HEK293 (cell line): ENCODE results near the gene WDPCP.

Experiments used
- CTCF ChIA-PET: fragments of 350-600 bp; formaldehyde crosslinking; extraction: SDS; loops from one replicate; lab custom pipeline; 2021; ENCODE audit warnings: antibody characterized with exemption; lab: Yijun Ruan, JAX
- POLR2A ChIA-PET: fragments of 300-600 bp; formaldehyde crosslinking; extraction: SDS; loops from one replicate; lab custom pipeline; 2020; ENCODE audit warnings: antibody characterized with exemption, inconsistent platforms; lab: Yijun Ruan, JAX
- H3K27ac ChIP-seq: fragments of 200-500 bp; sonication (Bioruptor generic); 2 replicates; pipeline ENCODE4 v1.5.1; 2014; ENCODE audit warnings: low read depth, low read length, control low read depth, inconsistent platforms; ENCODE audit errors: extremely low read depth
- H3K36me3 ChIP-seq, 2 experiments: fragments of 200-500 bp in 1 of 2; sonication (Bioruptor generic) in 1 of 2; 1 replicate in 1 of 2; 2 replicates in 1 of 2; pipeline ENCODE4 v1.5.1; 2014 to 2017; ENCODE audit warnings: inconsistent platforms in 2 of 2, low read length in 2 of 2; ENCODE audit not compliant: control insufficient read depth in 2 of 2, insufficient read depth in 1 of 2
- H3K4me1 ChIP-seq: fragments of 200-500 bp; sonication (Bioruptor generic); 2 replicates; pipeline ENCODE4 v1.5.1; 2014; ENCODE audit warnings: mild to moderate bottlenecking, low read length, inconsistent platforms; ENCODE audit not compliant: control insufficient read depth, insufficient read depth
- H3K4me3 ChIP-seq: 2 replicates; pipeline ENCODE4 v1.5.1; 2011; ENCODE audit warnings: low read depth, mild to moderate bottlenecking, control low read depth, low read length, moderate library complexity
- H3K9me3 ChIP-seq: fragments of 200-500 bp; sonication (Bioruptor generic); 2 replicates; pipeline ENCODE4 v1.5.1; 2014; ENCODE audit warnings: low read depth, low read length, inconsistent platforms; ENCODE audit not compliant: control insufficient read depth, insufficient read depth
- ATF2 ChIP-seq: fragments of 450-650 bp; formaldehyde crosslinking; IDR thresholded peaks from 2 replicates; pipeline ENCODE4 v1.5.1; 2016; ENCODE audit warnings: missing biosample characterization, missing genetic modification characterization, low read depth
- BCL6B ChIP-seq: fragments of 450-650 bp; formaldehyde crosslinking; IDR thresholded peaks from 2 replicates; pipeline ENCODE4 v1.5.1; 2017; ENCODE audit warnings: missing biosample characterization, missing genetic modification characterization
- GLI2 ChIP-seq: fragments of 450-650 bp; formaldehyde crosslinking; IDR thresholded peaks from 2 replicates; pipeline ENCODE4; 2017; ENCODE audit warnings: missing biosample characterization, missing genetic modification characterization, low read depth, borderline replicate concordance
- KLF9 ChIP-seq: fragments of 450-650 bp; formaldehyde crosslinking; IDR thresholded peaks from 2 replicates; pipeline ENCODE4 v1.5.1; 2016; ENCODE audit warnings: missing biosample characterization, missing genetic modification characterization, low read depth
- SP7 ChIP-seq: fragments of 450-650 bp; formaldehyde crosslinking; IDR thresholded peaks from 2 replicates; pipeline ENCODE4 v1.5.1; 2016; ENCODE audit warnings: missing biosample characterization, missing genetic modification characterization
- ZBTB1 ChIP-seq: fragments of 450-650 bp; formaldehyde crosslinking; IDR thresholded peaks from 2 replicates; pipeline ENCODE4 v1.5.1; 2016; ENCODE audit warnings: missing biosample characterization, missing genetic modification characterization
- ZNF16 ChIP-seq: fragments of 450-650 bp; formaldehyde crosslinking; IDR thresholded peaks from 2 replicates; pipeline ENCODE4 v1.5.1; 2016; ENCODE audit warnings: low read depth, missing biosample characterization, missing genetic modification characterization
- ZNF302 ChIP-seq: fragments of 450-650 bp; formaldehyde crosslinking; IDR thresholded peaks from 2 replicates; pipeline ENCODE4 v1.5.1; 2016; ENCODE audit warnings: missing biosample characterization, missing genetic modification characterization, low read depth
- ZNF311 ChIP-seq: fragments of 450-650 bp; formaldehyde crosslinking; IDR thresholded peaks from 2 replicates; pipeline ENCODE4 v1.5.1; 2017; ENCODE audit warnings: missing biosample characterization, missing genetic modification characterization, borderline replicate concordance
- ZNF324 ChIP-seq: fragments of 450-650 bp; formaldehyde crosslinking; IDR thresholded peaks from 2 replicates; pipeline ENCODE4 v1.5.1; 2016; ENCODE audit warnings: missing biosample characterization, missing genetic modification characterization
- ZNF391 ChIP-seq: fragments of 450-650 bp; formaldehyde crosslinking; IDR thresholded peaks from 2 replicates; pipeline ENCODE4 v1.5.1; 2016; ENCODE audit warnings: low read depth, missing biosample characterization, missing genetic modification characterization, borderline replicate concordance
- ZNF488 ChIP-seq: fragments of 450-650 bp; formaldehyde crosslinking; IDR thresholded peaks from 2 replicates; pipeline ENCODE4 v1.5.1; 2016; ENCODE audit warnings: missing biosample characterization, missing genetic modification characterization
- ZNF521 ChIP-seq: fragments of 450-650 bp; formaldehyde crosslinking; IDR thresholded peaks from 2 replicates; pipeline ENCODE4 v1.5.1; 2017; ENCODE audit warnings: missing biosample characterization, mild to moderate bottlenecking, missing genetic modification characterization
- ZNF530 ChIP-seq: fragments of 450-650 bp; formaldehyde crosslinking; IDR thresholded peaks from 2 replicates; pipeline ENCODE4 v1.5.1; 2016; ENCODE audit warnings: low read depth, missing biosample characterization, missing genetic modification characterization
- ZNF544 ChIP-seq: fragments of 450-650 bp; formaldehyde crosslinking; IDR thresholded peaks from 2 replicates; pipeline ENCODE4 v1.5.0; 2017; ENCODE audit warnings: missing biosample characterization, missing genetic modification characterization
- ZNF548 ChIP-seq: fragments of 450-650 bp; formaldehyde crosslinking; IDR thresholded peaks from 2 replicates; pipeline ENCODE4 v1.5.1; 2016; ENCODE audit warnings: missing biosample characterization, missing genetic modification characterization
- ZNF585B ChIP-seq: fragments of 450-650 bp; formaldehyde crosslinking; IDR thresholded peaks from 2 replicates; pipeline ENCODE4 v1.5.1; 2016; ENCODE audit warnings: missing biosample characterization, missing genetic modification characterization
- ZNF624 ChIP-seq: fragments of 450-650 bp; formaldehyde crosslinking; IDR thresholded peaks from 2 replicates; pipeline ENCODE4 v1.5.1; 2017; ENCODE audit warnings: missing biosample characterization, missing genetic modification characterization
- ZNF677 ChIP-seq: fragments of 450-650 bp; IDR thresholded peaks from 2 replicates; pipeline ENCODE4 v1.5.0; 2018; ENCODE audit warnings: missing biosample characterization, mild to moderate bottlenecking, missing genetic modification characterization, moderate library complexity
- ZNF704 ChIP-seq: fragments of 450-650 bp; formaldehyde crosslinking; IDR thresholded peaks from 2 replicates; pipeline ENCODE4 v1.5.1; 2016; ENCODE audit warnings: missing biosample characterization, missing genetic modification characterization
- ZSCAN16 ChIP-seq: fragments of 450-650 bp; formaldehyde crosslinking; IDR thresholded peaks from 2 replicates; pipeline ENCODE4 v1.5.1; 2016; ENCODE audit warnings: missing biosample characterization, missing genetic modification characterization
- ZSCAN18 ChIP-seq: fragments of 450-650 bp; formaldehyde crosslinking; IDR thresholded peaks from 2 replicates; pipeline ENCODE4 v1.5.1; 2016; ENCODE audit warnings: missing biosample characterization, missing genetic modification characterization
- ZSCAN4 ChIP-seq: fragments of 450-650 bp; formaldehyde crosslinking; IDR thresholded peaks from 2 replicates; pipeline ENCODE4 v1.5.1; 2017; ENCODE audit warnings: missing biosample characterization, missing genetic modification characterization

Gene WDPCP

GRCh38 chr2:63378589-63378988, 209.7 kb downstream of the WDPCP start (continued):
- TF ChIP-seq ZNF324 (no peak), ZNF311 (no peak), ZSCAN16 (tag by site-specific recombination) (no peak), ZNF624 (tag by site-specific recombination) (no peak), GLI2 (no peak), ZNF488 (no peak)
- TF ChIP-seq, all 188 proteins: peak for 0

GRCh38 chr2:63374341-63374740, 213.9 kb downstream of the WDPCP start:
- no peaks in the 10 kb centered on the region for H3K36me3 ChIP-seq
- H3K9me3 ChIP-seq = no peaks in the 10 kb centered on the region
- POLR2A ChIA-PET = no interaction called here
- H3K4me1 ChIP-seq = no peaks in the 10 kb centered on the region
- TF ChIP-seq ZSCAN18 (tag by site-specific recombination) (no peak), ZNF548 (tag by site-specific recombination) (no peak), ZNF585B (no peak), ZNF302 (tag by site-specific recombination) (no peak), ZNF704 (tag by site-specific recombination) (no peak)
- H3K27ac ChIP-seq = no peak overlapping the region
- CTCF ChIA-PET = interaction anchor here (0.6 to 0.8 kb wide), 2 partner anchors 26 to 41 kb away, joined by 3 read pairs; no protein-coding TSS in a partner anchor
- no peak overlapping the region for H3K4me3 ChIP-seq

GRCh38 chr2:63372549-63372948, 215.7 kb downstream of the WDPCP start:
- ChIA-PET CTCF (no interaction called here), POLR2A (no interaction called here)
- H3K4me1 ChIP-seq = no peaks in the 10 kb centered on the region
- H3K9me3 ChIP-seq = no peaks in the 10 kb centered on the region
- H3K36me3 ChIP-seq = no peaks in the 10 kb centered on the region
- H3K4me3 ChIP-seq = no peak overlapping the region
- H3K27ac ChIP-seq = no peak overlapping the region
- TF ChIP-seq BCL6B (tag by site-specific recombination) (no peak), ZSCAN4 (no peak), ATF2 (tag by site-specific recombination) (no peak), SP7 (no peak), ZBTB1 (tag by site-specific recombination) (no peak), ZNF16 (no peak), ZNF624 (tag by site-specific recombination) (no peak), ZNF391 (tag by site-specific recombination) (no peak), ZNF521 (no peak), ZNF530 (tag by site-specific recombination) (no peak), ZNF544 (tag by site-specific recombination) (no peak), KLF9 (tag by site-specific recombination) (no peak), ZNF677 (tag by site-specific recombination) (no peak)
